Umbilical cord (tissue), 2 donors: ENCODE data around the gene SCIN. TPM values are rescaled to one million over a fixed set of nuclear protein-coding genes. Genes with fewer than 3 reads are reported as not detected.
A peak's percentile ranks its signal among the peaks of the same experiment; 100 is the strongest.
"Not testable (repeated sequence)": the region's sequence is repeated elsewhere in the genome, so short reads cannot be mapped to it uniquely, and the experiment has no call there.

Experiments used
- DNase-seq: peaks from one replicate; pipeline ENCODE4 v3.0.0-alpha.2; 2015; ENCODE audit warnings: low spot score
- total RNA-seq: library from RNA; depleted of rRNA; stranded (reverse); fragments of >200 nt; gene quantifications from one replicate; pipeline ENCODE4 v1.2.3, GENCODE V29; 2014; ENCODE audit warnings: low replicate concordance; ENCODE audit not compliant: insufficient read depth

SCIN gene
- total RNA-seq, 1 donor from 2014 or later, result 3.6 TPM

DNA sequence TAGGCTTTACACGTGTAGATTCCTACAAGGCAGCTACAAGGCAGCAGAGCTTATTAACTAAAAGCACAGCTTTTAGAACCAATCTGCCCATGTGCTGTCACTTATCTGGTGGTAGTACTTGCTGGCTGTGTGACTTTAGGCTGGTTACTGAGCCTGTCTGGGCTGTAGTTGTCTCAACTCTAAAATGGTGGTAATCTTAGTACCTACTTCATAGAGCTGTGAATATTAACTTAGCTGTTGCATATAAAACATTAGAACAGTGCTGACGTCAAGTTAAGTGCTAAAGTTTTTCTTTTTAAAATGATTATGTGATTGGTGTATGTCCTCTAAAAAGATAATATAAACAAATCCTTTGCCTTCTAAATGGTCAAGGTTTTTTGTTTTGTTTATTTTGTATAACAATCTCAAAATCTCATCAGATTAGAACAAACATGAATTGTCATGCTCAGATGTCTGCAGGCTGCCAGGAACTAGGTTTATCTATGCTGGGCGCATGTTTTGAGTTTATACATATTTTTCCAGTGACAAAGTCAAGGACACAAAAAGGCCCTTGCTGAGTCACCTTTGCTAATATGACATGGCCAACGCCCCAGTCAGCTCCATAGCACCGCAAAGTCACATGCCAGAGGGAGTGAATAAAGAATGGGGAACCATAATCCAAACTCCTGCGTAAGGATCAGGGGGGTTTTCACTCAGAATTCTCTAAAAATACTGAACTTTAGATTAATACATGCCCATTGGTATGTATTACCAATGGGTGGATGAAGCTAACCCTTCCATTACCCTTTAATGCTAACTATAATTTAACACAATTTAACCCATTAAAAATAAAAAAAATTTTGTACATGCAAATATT is 77.1 kb downstream of the SCIN start:
- no peak for DNase-seq

DNA sequence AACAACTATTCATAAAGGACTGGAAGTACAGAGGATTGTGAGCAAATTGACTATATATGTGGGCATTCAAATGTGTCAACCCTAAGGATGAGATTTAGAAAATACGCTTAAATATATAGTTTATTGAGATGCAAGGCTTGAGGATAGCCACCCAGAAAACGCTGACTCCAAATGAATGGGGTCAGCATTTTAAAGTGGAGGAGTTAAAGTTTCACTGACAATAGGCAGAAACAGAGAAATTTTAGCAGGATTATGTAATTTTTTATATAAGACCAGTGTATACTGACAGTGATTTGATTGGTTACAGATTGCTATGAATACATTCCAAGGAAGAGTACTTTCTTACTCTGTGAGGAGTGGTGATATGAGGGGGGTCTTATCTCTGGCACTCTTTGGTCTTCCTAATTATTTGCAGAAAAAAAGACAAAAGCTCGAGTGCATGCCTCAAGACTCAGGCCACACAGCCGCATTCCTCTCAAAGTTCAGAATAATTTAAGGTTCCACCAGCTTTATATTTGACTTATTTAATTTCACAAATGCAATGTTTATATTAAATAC is 78.3 kb downstream of the SCIN start:
- DNase-seq, result no peak

DNA sequence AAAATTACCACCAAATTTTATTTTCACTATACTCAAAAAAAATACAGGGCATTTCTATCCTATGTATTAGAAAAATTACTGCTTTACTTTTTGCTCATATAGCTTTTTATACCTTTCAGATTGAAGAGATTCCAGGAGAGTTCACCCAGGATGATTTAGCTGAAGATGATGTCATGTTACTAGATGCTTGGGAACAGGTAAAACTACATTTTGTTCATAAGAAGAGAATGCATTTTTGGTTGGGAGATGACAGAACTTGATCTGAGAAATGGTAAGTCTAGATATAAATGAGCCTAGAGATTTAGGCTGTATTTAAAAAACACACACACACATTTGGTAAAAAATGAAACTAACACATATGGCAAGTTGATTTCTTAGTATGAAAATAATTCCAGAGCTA is 78.8 kb downstream of the SCIN start:
- peak; percentile 54 for DNase-seq

DNA sequence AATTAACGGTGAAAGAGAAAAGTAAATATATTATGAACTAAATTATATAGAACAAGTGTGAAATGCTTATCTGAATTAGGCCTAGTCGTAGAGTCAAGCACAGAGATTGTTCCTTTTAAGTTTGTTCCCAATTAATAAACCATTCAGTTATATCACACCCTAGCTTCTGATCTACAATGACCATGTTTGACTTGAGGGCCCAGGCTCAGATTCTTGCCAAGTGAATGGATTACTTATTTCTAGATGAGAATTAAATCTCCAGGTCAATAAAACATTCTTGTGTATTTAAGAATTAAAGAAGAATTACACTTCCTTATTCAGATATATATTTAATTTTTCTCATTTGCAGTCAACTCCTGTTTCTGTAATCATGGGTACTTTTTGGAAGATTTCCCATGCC is 79.6 kb downstream of the SCIN start:
- DNase-seq, result no peak

DNA sequence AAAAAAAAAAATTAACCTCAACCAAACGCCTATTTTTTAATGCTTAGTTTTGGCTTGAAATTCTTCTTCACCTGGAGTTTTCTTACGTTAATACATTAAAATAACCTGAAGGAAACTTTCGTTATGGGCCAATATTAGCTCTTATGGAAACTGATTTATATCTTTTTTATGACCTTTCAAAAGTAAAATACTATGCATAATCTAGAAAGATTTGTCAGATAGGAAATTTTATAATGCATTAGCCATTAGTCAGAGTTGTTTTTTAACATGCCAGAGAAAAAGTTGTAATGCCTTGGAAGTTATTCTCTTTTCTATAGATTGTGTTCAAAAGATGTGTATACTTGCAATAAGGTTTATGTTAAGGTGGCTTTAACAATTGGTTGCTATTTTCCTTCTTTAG is 82.6 kb downstream of the SCIN start:
- DNase-seq, result no peak

DNA sequence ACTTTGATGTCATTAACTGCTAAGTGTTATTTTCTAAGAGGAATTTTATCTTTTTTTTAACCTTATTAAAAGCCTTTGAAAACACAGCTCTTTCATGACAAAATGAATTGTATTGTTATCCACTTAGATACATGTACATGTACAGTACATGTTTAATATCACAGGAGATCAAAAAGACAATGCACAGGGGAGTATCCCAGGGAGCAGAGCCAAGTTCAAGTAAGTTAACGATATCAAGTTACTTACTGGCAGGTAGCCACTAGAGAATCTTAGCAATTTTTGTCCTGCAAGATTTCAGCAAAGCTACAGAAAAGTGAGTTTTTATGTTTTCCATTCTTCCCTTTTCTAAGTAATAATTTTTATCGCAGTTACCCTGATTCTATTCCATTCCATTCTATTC is 83.0 kb downstream of the SCIN start:
- DNase-seq, result peak; percentile 35

DNA sequence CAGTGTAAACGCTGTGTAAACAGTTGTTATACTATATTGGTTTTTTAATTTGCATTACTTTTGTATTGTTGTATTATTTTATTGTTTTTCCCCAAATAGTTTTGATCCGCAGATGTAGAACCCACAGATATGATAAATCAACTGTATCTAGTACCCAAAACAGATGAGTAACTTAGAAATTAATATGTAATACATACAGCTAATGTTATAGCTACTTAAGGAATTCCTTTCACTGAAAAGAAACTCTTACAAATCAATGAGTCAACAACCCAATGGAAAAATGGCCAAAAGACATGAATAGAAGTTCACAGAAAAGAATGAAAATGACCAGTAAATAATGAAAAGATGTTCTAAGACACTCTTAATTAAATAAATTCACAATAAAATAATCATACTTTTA is 84.6 kb downstream of the SCIN start:
- DNase-seq, result no peak

DNA sequence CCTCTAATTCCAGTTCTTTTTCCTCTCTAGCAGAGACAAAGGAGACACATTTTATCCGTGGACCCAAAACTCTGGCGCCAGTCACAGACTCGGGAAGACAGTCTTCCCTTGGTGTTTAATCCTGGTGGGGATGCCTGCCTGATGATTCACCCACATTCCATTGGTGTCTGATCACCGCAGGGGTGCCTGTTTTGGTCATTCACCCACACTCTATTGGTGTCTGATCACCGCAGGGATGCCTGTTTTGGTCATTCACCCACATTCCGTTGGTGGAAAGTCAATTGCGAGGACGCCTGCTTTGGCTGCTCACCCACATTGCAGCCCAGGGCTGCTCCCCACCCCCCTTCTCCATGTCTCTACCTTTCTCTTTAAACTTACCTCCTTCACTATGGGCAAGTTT is 89.9 kb downstream of the SCIN start:
- DNase-seq, result not testable (repeated sequence)

DNA sequence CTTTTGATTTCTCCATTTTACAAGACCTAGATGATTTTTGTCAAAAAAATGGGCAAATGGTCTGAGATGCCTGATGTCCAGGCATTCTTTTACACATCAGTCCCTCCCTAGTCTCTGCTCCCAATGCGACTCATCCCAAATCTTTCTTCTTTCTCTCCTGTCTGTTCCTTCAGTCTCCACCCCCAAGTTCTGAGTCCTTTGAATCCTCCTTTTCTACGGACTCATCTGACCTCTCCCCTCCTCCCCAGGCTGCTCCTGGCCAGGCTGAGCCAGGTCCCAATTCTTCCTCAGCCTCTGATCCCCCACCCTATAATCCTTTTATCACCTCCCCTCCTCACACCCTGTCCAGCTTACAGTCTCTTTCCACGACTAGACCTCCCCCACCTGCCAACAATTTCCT is 90.5 kb downstream of the SCIN start:
- DNase-seq, result not testable (repeated sequence)

DNA sequence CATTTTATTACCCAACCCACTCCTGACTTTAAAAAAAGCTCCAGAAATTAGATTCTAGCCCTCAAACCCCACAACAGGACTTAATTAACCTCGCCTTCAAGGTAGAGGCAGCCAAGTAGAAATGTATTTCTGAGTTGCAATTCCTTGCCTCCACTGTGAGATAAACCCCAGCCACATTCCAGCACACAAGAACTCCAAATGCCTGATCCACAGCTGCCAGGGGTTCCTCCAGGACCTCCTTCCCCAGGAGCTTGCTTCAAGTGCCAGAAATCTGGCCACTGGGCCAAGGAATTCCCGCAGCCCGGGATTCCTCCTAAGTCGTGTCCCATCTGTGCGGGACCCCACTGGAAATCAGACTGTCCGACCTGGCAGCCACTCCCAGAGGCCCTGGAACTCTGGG is 91.1 kb downstream of the SCIN start:
- DNase-seq, result no peak

DNA sequence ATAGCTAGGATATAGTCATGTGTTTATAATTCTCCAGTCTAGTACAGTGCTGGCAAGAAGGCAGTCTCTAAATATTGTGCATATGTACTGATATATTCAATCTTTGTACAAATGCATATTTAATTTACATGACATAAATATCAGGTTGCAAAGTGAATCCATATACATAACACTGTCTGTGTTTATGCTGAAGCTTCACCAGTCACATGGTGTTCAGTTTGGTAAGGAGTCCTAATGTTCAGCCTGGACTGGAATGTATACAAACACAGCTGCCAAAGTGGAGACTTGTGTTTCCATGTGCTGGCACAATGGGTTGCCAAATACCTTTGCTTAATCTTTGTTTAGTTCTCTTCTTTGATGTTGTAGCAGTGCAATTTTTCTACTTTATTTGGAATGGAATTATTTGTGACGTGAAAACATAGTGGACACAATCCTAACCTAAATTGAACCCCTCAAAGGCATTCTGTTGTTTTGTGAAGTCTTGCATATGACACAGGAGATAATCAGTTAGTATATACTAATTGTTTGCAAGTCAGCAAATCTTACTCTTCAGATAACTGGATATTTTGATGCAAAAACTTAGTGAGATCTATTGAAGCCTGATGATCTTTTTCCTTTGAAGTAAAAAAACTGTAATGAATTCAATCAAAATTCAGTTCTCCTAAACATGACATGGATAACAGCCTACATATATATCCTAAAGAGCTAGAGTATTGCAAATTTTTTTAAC is 99.6 kb downstream of the SCIN start:
- DNase-seq, result no peak

DNA sequence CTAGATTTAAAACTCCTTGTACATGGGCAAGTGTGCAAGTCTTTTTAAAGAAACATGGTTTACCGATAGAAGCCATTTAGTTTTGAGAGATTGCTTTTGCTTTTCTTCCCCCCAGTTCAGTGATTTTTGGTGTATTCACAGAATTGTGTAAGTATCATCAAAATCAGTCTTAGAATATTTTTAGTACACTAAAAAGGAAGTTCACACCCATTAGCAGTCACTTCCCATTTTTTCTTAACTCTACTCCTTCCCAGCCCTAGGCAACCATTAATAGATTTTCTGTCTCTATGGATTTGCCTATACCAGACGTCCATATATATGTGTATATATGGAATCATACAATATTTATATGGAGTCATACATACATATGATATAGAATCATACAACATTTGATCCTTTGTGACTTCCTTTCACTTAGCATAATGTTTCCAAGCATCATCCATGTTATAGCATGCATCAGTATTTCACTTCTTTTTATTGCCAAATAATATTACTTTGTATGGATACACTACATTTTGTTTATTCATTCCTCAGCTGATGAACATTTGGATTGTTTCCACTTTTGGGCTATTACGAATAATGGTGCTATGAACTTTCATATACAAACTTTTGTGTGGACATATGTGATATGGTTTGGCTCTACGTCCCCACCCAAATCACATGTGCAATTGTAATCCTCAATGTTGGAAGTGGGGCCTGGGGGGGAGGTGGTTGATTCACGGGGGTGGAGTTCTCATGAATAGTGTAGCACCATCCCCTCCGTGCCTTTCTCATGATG is 100.4 kb downstream of the SCIN start:
- no peak for DNase-seq

DNA sequence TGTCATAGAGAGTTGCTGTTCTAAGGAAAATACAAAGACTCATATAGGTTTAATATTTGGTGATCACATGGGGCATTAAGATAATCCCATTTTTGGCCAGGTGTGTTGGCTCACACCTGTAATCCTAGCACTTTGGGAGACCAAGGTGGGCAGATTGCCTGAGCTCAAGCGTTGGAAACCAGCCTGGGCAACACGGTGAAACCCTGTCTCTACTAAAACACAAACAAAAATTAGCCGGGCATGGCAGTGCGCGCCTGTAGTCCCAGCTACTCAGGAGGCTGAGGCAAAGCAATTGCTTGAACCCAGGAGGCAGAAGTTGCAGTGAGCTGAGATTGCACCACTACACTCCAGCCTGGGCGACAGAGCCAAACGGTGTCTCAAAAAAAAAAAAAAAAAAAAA is 102.9 kb downstream of the SCIN start:
- not testable (repeated sequence) for DNase-seq

DNA sequence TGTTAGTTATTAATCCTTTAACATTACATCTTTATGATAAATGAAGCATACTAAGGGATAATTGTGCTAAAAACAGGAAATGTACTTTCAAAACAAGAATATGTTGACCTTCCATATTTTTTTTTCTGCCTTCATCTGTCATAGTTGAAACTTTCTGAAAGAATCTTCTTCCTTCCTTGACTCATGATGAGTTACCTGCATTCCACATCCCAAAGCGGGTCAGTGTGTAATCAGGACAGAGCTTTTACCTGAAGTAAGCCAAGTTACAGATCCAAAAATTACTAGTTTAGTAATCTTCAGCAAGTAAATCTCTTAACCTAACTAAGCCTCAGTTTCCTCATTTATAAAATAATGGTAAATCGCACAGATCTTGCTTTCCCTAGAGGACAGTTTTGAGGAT is 103.5 kb downstream of the SCIN start:
- no peak for DNase-seq

DNA sequence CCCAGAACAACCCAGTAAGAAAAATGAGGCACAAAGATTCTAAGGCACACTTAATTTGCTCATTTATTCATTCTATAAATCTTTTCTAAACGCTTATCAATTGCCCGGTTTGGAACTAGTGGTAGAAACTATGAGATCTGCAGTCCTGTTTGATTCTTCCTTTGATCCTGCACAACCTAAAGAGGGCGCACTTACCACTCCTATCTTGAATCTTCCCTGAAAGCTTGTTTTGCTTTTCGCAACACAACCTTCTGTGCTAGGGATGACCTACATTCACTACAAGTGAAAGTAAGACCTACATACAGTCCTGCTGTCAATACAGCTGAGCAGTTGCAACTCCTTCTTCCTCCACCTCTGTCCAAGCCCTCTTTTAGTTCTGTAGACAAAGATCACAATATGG is 104.3 kb downstream of the SCIN start:
- DNase-seq, result no peak

DNA sequence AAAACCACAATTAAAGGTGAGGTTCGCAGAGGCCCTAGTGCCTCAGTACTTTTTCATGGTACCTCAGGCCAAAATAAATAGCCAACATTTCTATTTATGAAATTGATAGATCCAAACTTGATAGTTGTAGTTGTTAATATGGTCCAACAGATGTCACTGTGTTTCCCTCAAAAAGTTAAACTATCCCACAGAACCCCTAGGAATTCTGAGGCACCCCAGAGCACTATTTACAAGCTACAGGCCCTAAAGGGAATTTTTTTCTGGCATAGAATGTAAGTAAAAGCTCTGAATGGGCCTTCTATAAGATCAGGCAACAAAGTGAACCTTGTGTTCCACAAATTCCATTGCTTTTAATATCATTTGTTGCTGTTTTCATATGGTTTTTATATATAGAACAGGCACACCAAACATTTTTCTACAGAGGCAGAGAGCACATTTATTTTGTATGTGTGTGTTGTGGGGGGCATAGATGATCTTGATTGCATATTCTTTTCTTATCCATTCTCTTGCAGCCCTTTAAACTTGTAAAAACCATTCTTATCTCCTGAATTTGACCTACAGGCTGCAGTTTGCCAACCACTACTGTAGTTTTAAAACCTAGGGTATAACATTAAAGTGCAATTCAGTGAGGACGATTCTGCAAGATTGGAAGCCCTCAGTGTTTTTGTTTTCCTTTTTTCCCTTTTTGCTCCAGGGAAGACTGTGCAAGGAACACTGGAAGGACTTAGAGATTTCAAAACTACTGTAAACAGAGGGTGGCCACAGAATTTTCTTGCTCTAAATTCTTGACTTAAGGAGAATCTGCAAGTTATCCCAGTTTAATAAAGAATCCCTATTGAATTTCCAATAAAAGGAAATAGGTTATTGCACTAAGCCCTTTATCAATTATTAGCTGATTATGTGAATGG is 113.4 kb downstream of the SCIN start:
- DNase-seq, result peak; percentile 57

DNA sequence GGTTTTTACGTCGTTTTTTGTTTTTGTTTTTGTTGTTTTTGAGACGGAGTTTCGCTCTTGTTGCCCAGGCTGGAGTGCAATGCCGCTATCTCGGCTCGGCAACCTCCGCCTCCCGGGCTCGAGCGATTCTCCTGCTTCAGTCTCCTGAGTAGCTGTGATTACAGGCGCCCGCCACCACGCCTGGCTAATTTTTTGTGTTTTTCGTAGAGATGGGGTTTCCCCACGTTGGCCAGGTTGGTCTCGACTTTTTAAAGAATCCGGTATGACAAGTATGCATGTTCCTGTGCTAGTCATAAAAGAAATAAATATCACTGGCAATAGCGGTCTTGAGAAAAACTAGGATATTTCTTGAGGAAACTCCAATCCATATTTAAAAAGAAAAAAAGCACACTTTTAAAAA is 114.2 kb downstream of the SCIN start:
- no peak for DNase-seq

DNA sequence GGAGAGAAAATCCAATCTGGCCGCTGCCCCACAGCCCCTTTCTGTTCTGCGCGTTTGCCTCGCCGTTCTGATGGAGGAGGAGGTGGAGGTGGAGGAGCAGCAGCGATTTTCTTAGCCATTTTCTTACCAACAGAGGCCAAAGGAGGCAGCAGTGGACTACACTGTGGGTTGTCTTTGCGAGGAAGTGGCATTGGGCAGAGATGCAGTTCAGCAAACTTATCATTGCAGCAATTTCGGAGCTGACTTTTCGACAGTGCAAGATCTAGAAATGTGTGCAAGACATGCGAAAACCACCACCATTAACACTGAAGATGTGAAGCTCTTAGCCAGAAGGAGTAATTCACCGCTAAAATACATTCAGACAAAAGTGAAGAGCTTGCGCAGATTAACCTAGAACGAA is 115.0 kb downstream of the SCIN start:
- peak; percentile 42 for DNase-seq

DNA sequence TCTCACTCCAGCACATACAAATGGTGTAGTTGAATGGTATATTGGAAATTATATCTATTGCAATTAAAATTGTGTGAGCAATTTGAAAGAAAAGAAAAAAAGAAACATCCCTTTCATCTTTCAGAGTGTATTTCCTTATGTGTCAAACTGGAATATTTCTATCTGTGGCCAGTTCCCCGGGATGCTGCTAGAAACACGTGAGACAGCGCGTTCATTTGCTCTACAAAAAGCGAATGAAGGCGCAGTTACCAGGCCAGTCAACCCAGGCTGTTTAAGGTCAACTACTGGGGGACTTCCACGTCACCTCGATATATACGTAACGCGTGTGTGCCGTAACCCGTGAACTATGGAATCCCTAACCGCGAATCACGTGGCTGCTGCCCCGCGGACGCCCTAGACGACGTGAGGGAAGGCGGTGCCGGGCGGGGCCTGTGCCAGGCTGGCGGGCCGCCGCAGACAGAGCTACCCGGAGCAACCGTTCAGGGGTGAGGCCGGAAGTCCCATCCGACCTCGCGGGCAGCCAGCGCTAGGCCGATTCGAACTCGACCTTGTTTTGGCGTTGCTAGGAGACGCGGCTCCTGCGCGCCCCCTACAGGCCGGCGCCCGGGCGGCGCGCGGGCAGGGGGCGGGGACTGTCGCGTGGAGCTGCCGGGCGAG is 115.8 kb downstream of the SCIN start:
- DNase-seq, result peak; percentile 89
